ENCODE results near the gene DDX31. TPM values are rescaled to one million over a fixed set of nuclear protein-coding genes. Genes with fewer than 3 reads are reported as not detected.

DDX31 gene
- total and polyA plus RNA-seq, 2 experiments from 2014 or later: 7.3 to 13.1 TPM

GRCh38 chr9:132615774-132616173 lies 54.0 kb downstream of the DDX31 start:
- TF ChIP-seq, protein P1, sequence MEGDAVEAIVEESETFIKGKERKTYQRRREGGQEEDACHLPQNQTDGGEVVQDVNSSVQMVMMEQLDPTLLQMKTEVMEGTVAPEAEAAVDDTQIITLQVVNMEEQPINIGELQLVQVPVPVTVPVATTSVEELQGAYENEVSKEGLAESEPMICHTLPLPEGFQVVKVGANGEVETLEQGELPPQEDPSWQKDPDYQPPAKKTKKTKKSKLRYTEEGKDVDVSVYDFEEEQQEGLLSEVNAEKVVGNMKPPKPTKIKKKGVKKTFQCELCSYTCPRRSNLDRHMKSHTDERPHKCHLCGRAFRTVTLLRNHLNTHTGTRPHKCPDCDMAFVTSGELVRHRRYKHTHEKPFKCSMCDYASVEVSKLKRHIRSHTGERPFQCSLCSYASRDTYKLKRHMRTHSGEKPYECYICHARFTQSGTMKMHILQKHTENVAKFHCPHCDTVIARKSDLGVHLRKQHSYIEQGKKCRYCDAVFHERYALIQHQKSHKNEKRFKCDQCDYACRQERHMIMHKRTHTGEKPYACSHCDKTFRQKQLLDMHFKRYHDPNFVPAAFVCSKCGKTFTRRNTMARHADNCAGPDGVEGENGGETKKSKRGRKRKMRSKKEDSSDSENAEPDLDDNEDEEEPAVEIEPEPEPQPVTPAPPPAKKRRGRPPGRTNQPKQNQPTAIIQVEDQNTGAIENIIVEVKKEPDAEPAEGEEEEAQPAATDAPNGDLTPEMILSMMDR (IDR thresholded peaks at IDR 0.05; ENCODE audit: poor library complexity): no peak
- no peak for DNase-seq (ENCODE audit: low spot score)
- Histone ChIP-seq H3K4me1 (ENCODE audit: insufficient read depth) (no peaks in the 10 kb centered on the region), H4K20me1 (ENCODE audit: insufficient read depth, poor library complexity, severe bottlenecking) (no peaks in the 10 kb centered on the region), H3K4me2 (no peak overlapping the region), H3K27me3 (no peaks in the 10 kb centered on the region), H3K9me3 (ENCODE audit: low read depth) (no peaks in the 10 kb centered on the region), H3K36me3 (replicated peaks; ENCODE audit: insufficient read depth, low read depth) (no peaks in the 10 kb centered on the region), H3K9me2 (replicated peaks; ENCODE audit: insufficient read depth) (no peaks in the 10 kb centered on the region), H3K79me2 (no peaks in the 10 kb centered on the region), H3K4me3 (no peak overlapping the region), H3K27ac (no peak overlapping the region), H2AFZ (no peak overlapping the region)
- 90% methylated on average over 2 of the region's 2 CpGs for WGBS (ENCODE audit: low lambda C conversion rate, missing lambda C conversion rate)

- no peak for DNase-seq (ENCODE audit: low spot score)
- WGBS (ENCODE audit: low lambda C conversion rate, missing lambda C conversion rate): 78% methylated on average over 6 of the region's 6 CpGs
- Histone ChIP-seq H3K4me3 (no peak overlapping the region), H3K9me3 (ENCODE audit: low read depth) (no peaks in the 10 kb centered on the region), H3K9me2 (replicated peaks; ENCODE audit: insufficient read depth) (no peaks in the 10 kb centered on the region), H3K27me3 (no peaks in the 10 kb centered on the region), H2AFZ (no peak overlapping the region), H3K36me3 (replicated peaks; ENCODE audit: insufficient read depth, low read depth) (no peaks in the 10 kb centered on the region), H3K79me2 (no peaks in the 10 kb centered on the region), H4K20me1 (ENCODE audit: insufficient read depth, poor library complexity, severe bottlenecking) (no peaks in the 10 kb centered on the region), H3K4me1 (ENCODE audit: insufficient read depth) (no peaks in the 10 kb centered on the region), H3K27ac (no peak overlapping the region), H3K4me2 (no peak overlapping the region)
- TF ChIP-seq, protein P1 (IDR thresholded peaks at IDR 0.05; ENCODE audit: poor library complexity): no peak
- TF ChIP-seq EZH2phosphoT487 (IDR thresholded peaks at IDR 0.05; ENCODE audit: low read depth, severe bottlenecking, unreplicated experiment) (no peak), EZH2 (IDR thresholded peaks at IDR 0.05; ENCODE audit: borderline replicate concordance) (no peak)
Measured at GRCh38 chr9:132614324-132614723, 55.5 kb downstream of the DDX31 start.

- TF ChIP-seq, protein P1 (IDR thresholded peaks at IDR 0.05; ENCODE audit: poor library complexity): no peak
- Histone ChIP-seq H3K9me3 (ENCODE audit: low read depth) (no peaks in the 10 kb centered on the region), H3K4me3 (no peak overlapping the region), H3K36me3 (replicated peaks; ENCODE audit: insufficient read depth, low read depth) (no peaks in the 10 kb centered on the region), H3K79me2 (no peaks in the 10 kb centered on the region), H3K9me2 (replicated peaks; ENCODE audit: insufficient read depth) (no peaks in the 10 kb centered on the region), H3K4me2 (no peak overlapping the region), H3K27ac (no peak overlapping the region), H2AFZ (no peak overlapping the region), H4K20me1 (ENCODE audit: insufficient read depth, poor library complexity, severe bottlenecking) (no peaks in the 10 kb centered on the region), H3K4me1 (ENCODE audit: insufficient read depth) (no peaks in the 10 kb centered on the region), H3K27me3 (no peaks in the 10 kb centered on the region)
- 96% methylated on average over 12 of the region's 12 CpGs for WGBS (ENCODE audit: low lambda C conversion rate, missing lambda C conversion rate)
- no peak for DNase-seq (ENCODE audit: low spot score)
Measured at GRCh38 chr9:132610661-132611060, 59.1 kb downstream of the DDX31 start.

GRCh38 chr9:132609829-132610228 lies 60.0 kb downstream of the DDX31 start:
- no peak overlapping the region for H3K4me3 ChIP-seq
- no peaks in the 10 kb centered on the region for H3K4me1 ChIP-seq (ENCODE audit: insufficient read depth)
- no peaks in the 10 kb centered on the region for H4K20me1 ChIP-seq (ENCODE audit: insufficient read depth, poor library complexity, severe bottlenecking)
- H3K27me3 ChIP-seq: no peaks in the 10 kb centered on the region
- H3K27ac ChIP-seq: no peak overlapping the region
- 94% methylated on average over 7 of the region's 7 CpGs for WGBS (ENCODE audit: low lambda C conversion rate, missing lambda C conversion rate)
- H3K9me3 ChIP-seq (ENCODE audit: low read depth): no peaks in the 10 kb centered on the region
- no peaks in the 10 kb centered on the region for H3K9me2 ChIP-seq (replicated peaks; ENCODE audit: insufficient read depth)
- no peaks in the 10 kb centered on the region for H3K36me3 ChIP-seq (replicated peaks; ENCODE audit: insufficient read depth, low read depth)
- TF ChIP-seq, protein P1 (IDR thresholded peaks at IDR 0.05; ENCODE audit: poor library complexity): no peak
- TF ChIP-seq EZH2phosphoT487 (IDR thresholded peaks at IDR 0.05; ENCODE audit: low read depth, severe bottlenecking, unreplicated experiment): no peak
- TF ChIP-seq EZH2 (IDR thresholded peaks at IDR 0.05; ENCODE audit: borderline replicate concordance): no peak
- no peak for DNase-seq (ENCODE audit: low spot score)
- no peak overlapping the region for H3K4me2 ChIP-seq
- H3K79me2 ChIP-seq: no peaks in the 10 kb centered on the region
- H2AFZ ChIP-seq: no peak overlapping the region

Data from hepatocyte (in vitro differentiated cells).